Measurements from ENCODE around the gene SMIM8. TPM values are rescaled to one million over a fixed set of nuclear protein-coding genes. Genes with fewer than 3 reads are reported as not detected.

The SMIM8 gene
- total and polyA plus RNA-seq, 2 experiments from 2014 or later: 11.4 to 23.5 TPM

- no peak for TF ChIP-seq CTCF (conservative IDR thresholded peaks at IDR 0.05; ENCODE audit: low read depth in 2 of 2)
- TF ChIP-seq EZH2 (IDR thresholded peaks at IDR 0.05; ENCODE audit: low read depth, unreplicated experiment): no peak
- TF ChIP-seq NANOG (IDR thresholded peaks at IDR 0.05; ENCODE audit: borderline replicate concordance): no peak
- no peak for TF ChIP-seq POLR2AphosphoS5 (IDR thresholded peaks at IDR 0.05; ENCODE audit: low read depth)
These were observed 32.8 kb upstream of the SMIM8 start (continued) for GRCh38 chr6:87289571-87289970.

- H3K27me3 Mint-ChIP-seq (ENCODE audit: insufficient read depth, low read depth, poor library complexity): no peaks in the 10 kb centered on the region
- TF ChIP-seq ZNF462 (CRISPR knock-in tag; IDR thresholded peaks at IDR 0.05) (no peak), STAT1 (IDR thresholded peaks at IDR 0.05; ENCODE audit: unreplicated experiment) (no peak), EZH2phosphoT487 (IDR thresholded peaks at IDR 0.05; ENCODE audit: unreplicated experiment) (no peak), ZNF114 (CRISPR knock-in tag; IDR thresholded peaks at IDR 0.05) (no peak), JUNB (IDR thresholded peaks at IDR 0.05; ENCODE audit: unreplicated experiment) (no peak), ETS1 (IDR thresholded peaks at IDR 0.05) (no peak), CREB1 (CRISPR knock-in tag; IDR thresholded peaks at IDR 0.05; ENCODE audit: low read depth) (no peak), ZNF331 (CRISPR knock-in tag; IDR thresholded peaks at IDR 0.05; ENCODE audit: low read depth) (no peak), NANOG (IDR thresholded peaks at IDR 0.05; ENCODE audit: borderline replicate concordance) (no peak), POLR2AphosphoS5 (IDR thresholded peaks at IDR 0.05; ENCODE audit: low read depth) (no peak), EZH2 (IDR thresholded peaks at IDR 0.05; ENCODE audit: low read depth, unreplicated experiment) (no peak), REST (IDR thresholded peaks at IDR 0.05; ENCODE audit: unreplicated experiment) (no peak)
These were observed 30.5 kb upstream of the SMIM8 start for GRCh38 chr6:87291883-87292282.

More at GRCh38 chr6:87291883-87292282, 30.5 kb upstream of the SMIM8 start:
- DNase-seq (ENCODE audit: low spot score) (no peak), ATAC-seq (no peak)
- Mint-ChIP-seq H3K36me3 (ENCODE audit: low read depth) (no peaks in the 10 kb centered on the region), H3K4me3 (no peak overlapping the region), H3K4me1 (no peaks in the 10 kb centered on the region), H3K27ac (no peak overlapping the region), H3K9me3 (no peaks in the 10 kb centered on the region)
- no peak overlapping the region for H3K4me2 ChIP-seq
- H4K20me1 ChIP-seq (replicated peaks; ENCODE audit: insufficient read depth): no peaks in the 10 kb centered on the region
- H3K4me3 ChIP-seq: no peak overlapping the region
- no peaks in the 10 kb centered on the region for H3K79me2 ChIP-seq (replicated peaks; ENCODE audit: insufficient read depth)
- no peaks in the 10 kb centered on the region for H3K4me1 ChIP-seq (ENCODE audit: insufficient read depth)
- H3K9me2 ChIP-seq (ENCODE audit: insufficient read depth): no peaks in the 10 kb centered on the region
- H3F3A ChIP-seq (replicated peaks; ENCODE audit: low read depth): no peaks in the 10 kb centered on the region
- H3K36me3 ChIP-seq (ENCODE audit: insufficient read depth): no peaks in the 10 kb centered on the region
- no peak overlapping the region for H3K27ac ChIP-seq (ENCODE audit: low read depth)
- H3K27me3 ChIP-seq (ENCODE audit: insufficient read depth): no peaks in the 10 kb centered on the region
- no peak overlapping the region for H2AFZ ChIP-seq

Measured in GM23338 (cell line).